HG03280 (cell line): ENCODE measurements around the gene GOLGA8H.
"Not testable (repeated sequence)": the region's sequence is repeated elsewhere in the genome, so short reads cannot be mapped to it uniquely, and the experiment has no call there.

Experiments used
- ATAC-seq: cut with Tn5 transposase; IDR thresholded peaks from one replicate; pipeline ENCODE4 v1.9.1; 2021; ENCODE audit warnings: mild to moderate bottlenecking, moderate library complexity; ENCODE audit not compliant: unreplicated experiment

Gene GOLGA8H, protein sequence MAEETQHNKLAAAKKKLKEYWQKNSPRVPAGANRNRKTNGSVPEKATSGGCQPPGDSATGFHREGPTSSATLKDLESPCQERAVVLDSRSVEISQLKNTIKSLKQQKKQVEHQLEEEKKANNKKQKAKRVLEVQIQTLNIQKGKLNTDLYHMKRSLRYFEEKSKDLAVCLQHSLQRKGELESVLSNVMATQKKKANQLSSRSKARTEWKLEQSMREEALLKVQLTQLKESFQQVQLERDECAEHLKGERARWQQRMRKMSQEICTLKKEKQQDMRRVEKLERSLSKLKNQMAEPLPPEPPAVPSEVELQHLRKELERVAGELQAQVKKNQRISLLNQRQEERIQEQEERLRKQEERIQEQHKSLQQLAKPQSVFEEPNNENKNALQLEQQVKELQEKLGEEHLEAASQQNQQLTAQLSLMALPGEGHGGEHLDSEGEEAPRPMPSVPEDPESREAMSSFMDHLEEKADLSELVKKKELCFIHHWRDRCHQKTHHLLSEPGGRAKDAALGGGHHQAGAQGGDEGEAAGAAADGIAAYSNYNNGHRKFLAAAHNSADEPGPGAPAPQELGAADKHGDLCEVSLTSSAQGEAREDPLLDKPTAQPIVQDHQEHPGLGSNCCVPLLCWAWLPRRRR

DNA sequence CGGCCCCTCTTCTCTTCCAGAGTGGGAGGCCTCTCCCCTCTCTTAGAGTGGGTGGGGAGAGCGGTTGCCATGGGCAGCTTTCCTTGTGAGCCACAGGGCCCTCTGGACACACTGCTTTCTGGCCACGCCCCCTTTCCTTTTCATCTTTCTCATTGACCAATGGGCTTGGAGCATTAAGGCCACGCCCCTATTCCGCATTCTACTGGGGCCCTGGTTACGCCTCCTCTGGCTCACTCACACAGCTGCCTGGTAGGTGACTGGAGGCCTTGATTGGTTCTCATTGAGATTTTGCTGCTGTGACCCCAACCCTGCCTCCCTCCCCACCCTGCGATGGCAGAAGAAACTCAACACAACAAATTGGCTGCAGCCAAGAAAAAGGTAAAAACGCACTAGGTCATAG is at the start of gene GOLGA8H:
TSS of gene GOLGA8H (plus strand) at position 233 of the 400 bp plus-strand sequence. CDS start at position 331, 98 bp downstream.
- not testable (repeated sequence) for ATAC-seq

DNA sequence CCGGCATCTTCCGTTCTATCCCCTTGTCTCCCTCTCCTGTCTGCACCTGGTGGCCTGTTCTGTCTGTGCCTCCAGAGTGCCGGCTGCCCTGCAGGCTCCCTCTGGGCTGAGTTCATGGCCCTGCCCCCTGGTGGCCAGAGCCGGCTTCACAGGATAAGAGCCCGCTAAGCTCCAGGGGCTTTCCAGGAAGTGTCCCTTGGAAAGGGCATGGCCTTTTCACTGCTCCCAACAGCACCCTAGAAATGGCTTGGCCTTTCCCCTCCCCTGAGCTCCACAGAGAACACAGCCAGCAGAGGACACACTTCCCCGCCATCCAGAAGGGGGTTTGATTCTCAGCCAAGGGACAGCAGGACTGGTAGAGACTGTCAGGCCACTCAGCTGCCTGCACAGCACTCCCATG is 36.9 kb upstream of the GOLGA8H start:
- ATAC-seq: not testable (repeated sequence)

DNA sequence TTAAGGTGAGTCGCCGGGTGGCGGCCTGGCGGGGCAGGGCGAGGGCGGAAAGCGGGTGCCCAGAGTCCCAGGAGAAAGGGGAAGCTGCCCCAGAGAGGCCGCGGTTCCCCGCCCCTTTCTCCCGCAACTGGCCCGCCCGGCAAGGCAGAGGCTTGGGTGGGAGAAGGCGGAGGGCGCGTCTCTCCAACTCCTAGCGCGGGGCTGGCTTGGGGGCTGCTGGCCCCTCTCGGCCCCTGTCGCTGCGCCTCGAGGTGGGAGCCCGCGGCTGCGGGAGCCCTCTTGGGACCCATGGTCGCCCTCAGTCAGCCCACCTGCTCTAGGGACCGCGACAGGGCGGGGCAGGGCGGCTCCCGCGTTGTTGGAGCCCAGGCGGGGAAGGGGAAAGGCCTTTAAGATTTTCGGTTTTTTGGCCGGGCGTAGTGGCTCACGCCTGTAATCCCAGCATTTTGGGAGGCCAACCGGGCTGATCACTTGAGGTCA is 30.8 kb upstream of the GOLGA8H start:
- ATAC-seq: not testable (repeated sequence)

DNA sequence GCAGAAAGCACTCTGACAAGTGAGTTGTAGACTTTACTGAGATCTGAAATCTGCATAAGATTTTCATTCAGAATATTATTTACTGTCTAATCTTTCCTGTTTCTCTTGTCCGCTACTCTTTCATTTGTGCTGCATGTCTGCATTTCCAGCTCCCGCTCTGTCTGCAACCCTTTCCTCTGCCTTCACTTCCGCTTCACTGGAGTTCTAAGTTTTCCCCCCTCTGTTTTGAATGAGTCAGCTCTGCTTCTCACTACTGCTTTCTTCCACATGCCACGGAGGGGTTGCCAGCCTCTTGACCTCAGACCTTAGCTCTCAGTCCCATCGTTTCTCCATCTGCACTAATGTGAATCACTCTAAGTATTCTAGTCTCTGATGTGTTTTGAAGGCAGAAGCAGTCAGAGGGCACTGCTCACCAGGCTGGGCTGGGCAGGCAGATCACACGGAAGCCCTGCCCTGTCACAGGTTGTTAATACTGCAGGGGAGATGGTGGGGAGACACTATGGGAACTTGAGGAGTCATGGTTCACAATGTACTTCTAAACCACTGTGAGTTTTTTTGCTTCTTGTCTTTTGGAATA is 24.3 kb upstream of the GOLGA8H start:
- not testable (repeated sequence) for ATAC-seq

DNA sequence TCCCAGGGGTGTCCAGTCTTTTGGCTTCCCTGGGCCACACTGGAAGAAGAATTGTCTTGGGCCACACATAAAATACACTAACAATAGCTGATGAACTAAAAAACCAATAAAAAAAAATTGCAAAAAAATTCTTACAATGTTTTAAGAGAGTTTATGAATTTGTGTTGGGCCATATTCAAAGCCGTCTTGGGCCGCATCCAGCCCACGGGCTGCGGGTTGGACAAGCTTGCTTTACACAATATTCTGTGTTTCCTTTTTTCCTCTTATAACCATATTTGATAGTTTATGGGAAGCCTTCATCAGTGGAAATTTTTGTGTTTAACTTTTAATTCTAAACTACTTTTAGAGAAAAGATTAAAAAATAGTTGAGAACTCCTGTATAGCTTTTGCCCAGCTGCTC is 23.1 kb upstream of the GOLGA8H start:
- ATAC-seq: not testable (repeated sequence)

DNA sequence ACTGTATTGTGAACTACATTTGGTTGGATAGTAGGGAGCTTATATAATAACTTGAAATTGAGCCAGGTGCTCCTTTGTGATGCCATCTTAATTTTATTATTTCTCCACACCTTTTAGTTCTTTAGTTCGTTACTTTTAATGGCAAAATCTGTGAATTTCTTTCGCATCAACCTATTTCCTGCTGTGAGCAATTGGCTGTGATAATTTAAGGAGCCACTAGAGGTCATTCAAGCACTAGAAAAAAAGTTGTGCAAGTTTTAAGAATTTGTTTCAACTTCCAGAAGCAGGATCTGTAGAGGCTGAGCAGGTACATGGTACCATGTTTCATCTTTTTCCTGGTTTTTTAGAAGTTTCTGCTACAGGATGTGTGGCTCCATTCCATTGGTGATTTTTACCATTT is 4.9 kb upstream of the GOLGA8H start:
- not testable (repeated sequence) for ATAC-seq

DNA sequence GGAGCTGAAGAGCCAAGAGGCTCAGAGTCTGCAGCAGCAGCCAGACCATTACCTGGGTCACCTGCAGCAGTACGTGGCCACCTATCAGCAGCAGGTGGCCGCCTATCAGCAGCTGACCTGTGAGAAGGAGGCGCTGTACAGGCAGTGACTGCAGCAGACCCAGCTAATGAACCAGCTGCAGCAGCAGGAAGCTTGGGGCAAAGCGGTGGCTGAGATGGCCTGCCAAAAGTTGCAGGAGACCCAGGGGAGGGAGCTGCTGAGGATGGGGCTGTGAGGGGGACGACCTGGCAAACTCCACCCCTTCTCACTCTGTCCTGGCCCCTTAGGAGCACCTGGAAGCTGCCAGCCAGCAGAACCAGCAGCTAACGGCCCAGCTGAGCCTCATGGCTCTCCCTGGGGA is 8.4 kb downstream of the GOLGA8H start:
- ATAC-seq: not testable (repeated sequence)

DNA sequence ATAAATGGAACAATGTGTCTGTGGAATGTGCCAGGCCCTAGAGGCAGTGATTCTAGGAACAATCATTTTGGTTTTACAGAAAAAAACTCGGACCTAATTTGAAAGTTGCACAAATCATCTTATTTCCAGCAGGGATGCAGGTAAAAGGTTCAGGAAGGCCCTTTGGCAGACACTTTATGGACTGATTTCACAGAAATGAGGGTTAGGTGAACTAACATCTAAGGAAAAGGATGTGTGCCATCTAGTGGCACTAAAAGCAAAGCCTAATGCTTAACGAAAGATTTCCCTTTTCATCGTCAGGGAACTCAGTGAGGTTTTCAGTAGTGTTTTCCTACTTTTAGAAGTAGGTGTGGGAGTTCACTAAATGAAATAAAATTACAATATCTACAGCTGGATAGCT is 17.5 kb downstream of the GOLGA8H start:
- not testable (repeated sequence) for ATAC-seq

DNA sequence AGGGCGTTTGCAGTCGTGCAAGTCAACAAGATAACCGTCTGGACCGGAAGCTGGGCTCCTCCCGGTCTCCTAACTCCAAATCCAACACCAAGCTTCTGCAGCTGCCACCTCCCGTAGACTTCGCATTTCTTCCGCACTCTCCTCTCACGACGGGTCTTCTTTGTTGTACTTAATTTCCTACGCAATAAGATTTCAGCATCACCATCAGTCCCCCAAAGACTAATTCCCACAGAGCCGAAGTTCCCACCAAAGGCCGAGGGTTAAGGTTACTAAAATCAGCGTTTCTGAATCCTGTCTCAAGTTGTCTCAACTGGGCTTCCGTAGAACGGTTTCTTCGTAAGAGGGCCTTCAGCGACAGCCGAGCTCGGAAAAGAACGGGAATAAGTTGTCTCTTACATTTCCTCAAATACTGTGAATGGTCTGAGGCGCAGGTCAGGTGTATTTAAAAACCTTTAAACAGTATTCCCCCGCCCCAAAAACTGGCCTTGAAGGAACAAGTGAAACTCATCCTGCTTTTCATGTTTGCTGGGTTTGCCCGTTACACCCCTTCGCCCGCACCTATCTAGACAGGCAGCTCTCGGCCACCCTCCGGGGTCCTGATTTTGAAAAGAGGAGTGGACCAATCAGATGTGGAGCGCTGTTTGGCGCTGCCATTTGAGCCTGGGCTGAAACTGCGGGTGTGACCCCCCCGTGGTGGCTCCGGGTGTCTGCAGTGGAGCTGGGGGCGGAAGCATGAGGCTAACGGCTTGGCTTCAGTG is 21.8 kb downstream of the GOLGA8H start, which contains the start of gene ARHGAP11B:
TSS of gene ARHGAP11B (plus strand) at position 693 of the 758 bp plus-strand sequence.
- peak; percentile 91 for ATAC-seq

DNA sequence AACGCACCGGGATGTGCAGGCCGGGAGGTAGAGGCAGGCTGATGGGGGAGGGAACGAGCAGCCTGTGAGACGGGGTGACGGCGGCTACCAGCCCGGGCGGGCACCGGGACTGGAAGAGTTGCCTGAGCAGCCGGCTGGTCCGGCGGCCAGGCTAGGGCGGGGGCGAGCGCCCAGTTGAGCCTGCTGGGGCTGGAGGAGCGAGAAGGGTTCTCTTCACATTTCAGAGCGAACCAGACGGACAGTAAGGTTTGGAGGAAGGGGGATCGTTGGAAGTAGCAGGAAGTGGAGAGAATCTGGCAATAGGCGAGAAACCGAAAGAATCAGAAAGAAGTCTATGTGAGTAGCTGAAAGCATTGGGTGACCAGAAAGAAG is 22.4 kb downstream of the GOLGA8H start:
- ATAC-seq: peak; percentile 2

DNA sequence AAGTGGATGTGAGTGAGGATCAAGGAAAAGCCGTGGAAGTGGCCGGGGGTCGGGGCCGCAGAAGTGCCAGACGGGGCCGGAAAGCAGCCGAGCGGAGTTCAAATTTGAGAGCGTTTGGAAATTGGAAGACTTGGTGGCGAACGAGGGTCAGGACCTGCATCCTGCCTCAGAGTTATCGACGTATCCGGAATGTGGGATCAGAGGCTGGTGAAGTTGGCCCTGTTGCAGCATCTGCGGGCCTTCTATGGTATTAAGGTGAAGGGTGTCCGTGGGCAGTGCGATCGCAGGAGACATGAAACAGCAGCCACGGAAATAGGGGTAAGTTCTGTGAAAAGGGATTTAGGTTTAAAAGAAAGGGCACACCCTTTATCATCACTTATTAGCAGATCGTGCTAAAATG is 22.8 kb downstream of the GOLGA8H start:
- ATAC-seq: not testable (repeated sequence)

DNA sequence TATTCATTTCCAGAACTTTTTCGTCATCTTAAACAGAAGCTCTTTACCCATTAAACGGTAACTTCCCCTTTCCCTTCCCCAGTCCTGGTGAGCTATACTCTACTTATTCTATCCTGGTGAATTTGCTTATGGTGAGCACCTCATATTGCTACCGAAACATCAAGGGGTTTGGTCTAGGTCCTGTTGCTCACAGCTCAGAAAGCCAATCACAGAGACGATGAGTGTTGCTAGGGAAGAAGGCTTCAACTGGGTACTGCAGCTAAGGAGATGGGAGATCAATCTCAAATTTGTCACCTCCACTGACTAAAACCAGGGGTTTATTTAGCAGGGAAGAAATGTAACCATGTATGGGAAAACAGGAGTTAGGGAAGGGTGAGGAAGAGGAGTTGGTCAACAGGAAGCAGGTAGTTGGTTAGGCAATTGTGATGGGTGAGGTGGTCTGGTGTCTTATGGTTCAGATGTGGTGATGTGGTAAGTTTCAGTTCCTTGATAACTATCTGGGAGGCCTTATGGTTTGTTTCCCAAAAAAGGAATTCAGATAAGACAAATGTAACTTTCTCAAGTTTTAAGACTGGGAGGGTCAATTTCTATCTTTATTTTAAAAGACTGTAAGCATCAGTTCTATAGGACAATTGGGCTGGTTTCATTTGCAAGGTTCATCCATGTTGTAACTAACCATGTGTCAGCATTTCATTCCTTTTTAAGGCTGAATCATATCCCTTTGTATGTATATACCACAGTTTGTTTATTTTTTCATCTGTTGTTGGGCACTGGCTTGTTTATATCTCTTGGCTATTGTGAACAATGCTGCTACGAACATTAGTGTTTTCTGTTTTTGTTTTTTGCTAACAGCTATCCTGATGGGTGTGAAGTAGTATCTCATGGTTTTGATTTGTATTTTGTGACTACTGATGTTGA is 46.4 kb downstream of the GOLGA8H start:
- ATAC-seq: no peak

DNA sequence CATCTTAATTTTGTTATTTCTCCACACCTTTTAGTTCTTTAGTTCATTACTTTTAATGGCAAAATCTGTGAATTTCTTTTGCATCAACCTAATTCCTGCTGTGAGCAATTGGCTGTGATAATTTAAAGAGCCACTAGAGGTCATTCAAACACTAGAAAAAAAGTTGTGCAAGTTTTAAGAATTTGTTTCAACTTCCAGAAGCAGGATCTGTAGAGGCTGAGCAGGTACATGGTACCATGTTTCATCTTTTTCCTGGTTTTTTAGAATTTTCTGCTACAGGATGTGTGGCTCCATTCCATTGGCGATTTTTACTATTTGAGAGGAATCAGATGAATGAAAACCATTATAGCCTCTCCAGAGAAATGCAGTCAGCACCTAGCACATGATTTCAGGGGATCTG is 57.3 kb downstream of the GOLGA8H start:
- ATAC-seq: not testable (repeated sequence)
